GM18873 (cell line): ENCODE data around the gene FRMD4B.

ENCODE experiments used
- ATAC-seq: cut with Tn5 transposase; IDR thresholded peaks from one replicate; pipeline ENCODE4 v1.9.1; 2021; ENCODE audit warnings: mild to moderate bottlenecking, moderate library complexity, moderate number of reproducible peaks; ENCODE audit not compliant: unreplicated experiment, low FRiP score

The FRMD4B gene

GRCh38 chr3:69143612-69144011 lies 242.3 kb downstream of the FRMD4B start:
- ATAC-seq: no peak

GRCh38 chr3:69142797-69143454 lies 243.0 kb downstream of the FRMD4B start:
- no peak for ATAC-seq

- no peak for ATAC-seq
Measured at GRCh38 chr3:69142090-69142489, 243.8 kb downstream of the FRMD4B start.

- ATAC-seq: no peak
Measured at GRCh38 chr3:69141313-69141712, 244.6 kb downstream of the FRMD4B start.

- no peak for ATAC-seq
Measured at GRCh38 chr3:69137412-69137811, 248.5 kb downstream of the FRMD4B start.

GRCh38 chr3:69137005-69137404 lies 248.9 kb downstream of the FRMD4B start:
- ATAC-seq: no peak

- ATAC-seq: peak; percentile 87
Measured at GRCh38 chr3:69130689-69131088, 255.2 kb downstream of the FRMD4B start.

- ATAC-seq: no peak
Measured at GRCh38 chr3:69129531-69129930, 256.4 kb downstream of the FRMD4B start.

- no peak for ATAC-seq
Measured at GRCh38 chr3:69128509-69128908, 257.4 kb downstream of the FRMD4B start.

- no peak for ATAC-seq
Measured at GRCh38 chr3:69126999-69127398, 258.9 kb downstream of the FRMD4B start.

- ATAC-seq: no peak
Measured at GRCh38 chr3:69126216-69126615, 259.7 kb downstream of the FRMD4B start.

GRCh38 chr3:69122403-69122802 lies 263.5 kb downstream of the FRMD4B start, which contains the start of gene LMOD3:
Gene LMOD3, minus strand, starts transcription at chr3:69122595. Its CDS starts 209 bp downstream, at chr3:69122386.
- no peak for ATAC-seq

GRCh38 chr3:69121950-69122349 lies 263.9 kb downstream of the FRMD4B start:
- ATAC-seq: no peak

GRCh38 chr3:69121513-69121912 lies 264.4 kb downstream of the FRMD4B start:
- ATAC-seq: no peak

GRCh38 chr3:69120879-69121464 lies 264.9 kb downstream of the FRMD4B start:
- peak; percentile 76 for ATAC-seq
